Sciatic nerve (tissue), 2 donors: ENCODE results near the gene CCDC81. TPM values are rescaled to one million over a fixed set of nuclear protein-coding genes. Genes with fewer than 3 reads are reported as not detected.
A peak's percentile ranks its signal among the peaks of the same experiment; 100 is the strongest.
"Not testable (repeated sequence)": the region's sequence is repeated elsewhere in the genome, so short reads cannot be mapped to it uniquely, and the experiment has no call there.

Experiments
- ATAC-seq: fragments of 200-7000 bp; cut with Tn5 transposase; one replicate; pipeline ENCODE4 v1.9.1; 2020; ENCODE audit warnings: mild to moderate bottlenecking, moderate library complexity
- DNase-seq: peaks from one replicate; pipeline ENCODE4 v3.0.0-alpha.2; 2020; ENCODE audit warnings: low spot score
- intact Hi-C: fragments of 100-400 bp; cut with DNase I; formaldehyde crosslinking; loops from one replicate; pipeline ENCODE4 v1.14.2; 2022
- total RNA-seq: library from RNA; stranded (reverse); fragmentation: NEBNext Ultra II Directional; extraction: Animal tissue kit (Norgen Biotek cat#: 25700); gene quantifications from one replicate; pipeline ENCODE4 v1.2.1, GENCODE V29; 2021
- donor health status: DM: no; HTN: no; CAD: no.
- donor health status: DM: no; HTN: no; CAD: no.

The CCDC81 gene
- total RNA-seq, 1 donor from 2014 or later, result 1.7 TPM

DNA sequence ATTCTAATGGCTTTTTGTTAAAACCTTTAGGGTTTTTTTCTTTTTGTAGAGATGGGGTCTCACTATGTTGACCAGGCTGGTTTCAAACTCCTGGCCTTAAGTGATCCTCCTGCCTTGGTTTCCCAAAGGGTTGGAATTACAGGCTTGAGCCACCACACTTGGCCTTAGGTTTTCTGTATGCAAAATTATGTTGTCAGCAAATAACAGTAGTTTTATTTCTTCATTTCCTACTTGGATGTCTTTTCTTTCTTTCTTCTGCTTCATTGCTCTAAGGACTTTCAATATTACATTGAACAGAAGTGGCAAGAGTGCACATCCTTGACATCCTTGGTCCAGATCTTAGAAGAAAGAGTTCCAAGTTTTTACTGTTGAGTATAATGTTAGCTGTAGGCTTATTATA, 52.8 kb downstream of the CCDC81 start:
- intact Hi-C loops, result no loop called here
- DNase-seq (no peak), ATAC-seq (no peak)

- DNase-seq, result no peak
- ATAC-seq, result no peak
- intact Hi-C loops, result no loop called here
Observed at GRCh38 chr11:86431258-86431657, 56.6 kb downstream of the CCDC81 start.

DNA sequence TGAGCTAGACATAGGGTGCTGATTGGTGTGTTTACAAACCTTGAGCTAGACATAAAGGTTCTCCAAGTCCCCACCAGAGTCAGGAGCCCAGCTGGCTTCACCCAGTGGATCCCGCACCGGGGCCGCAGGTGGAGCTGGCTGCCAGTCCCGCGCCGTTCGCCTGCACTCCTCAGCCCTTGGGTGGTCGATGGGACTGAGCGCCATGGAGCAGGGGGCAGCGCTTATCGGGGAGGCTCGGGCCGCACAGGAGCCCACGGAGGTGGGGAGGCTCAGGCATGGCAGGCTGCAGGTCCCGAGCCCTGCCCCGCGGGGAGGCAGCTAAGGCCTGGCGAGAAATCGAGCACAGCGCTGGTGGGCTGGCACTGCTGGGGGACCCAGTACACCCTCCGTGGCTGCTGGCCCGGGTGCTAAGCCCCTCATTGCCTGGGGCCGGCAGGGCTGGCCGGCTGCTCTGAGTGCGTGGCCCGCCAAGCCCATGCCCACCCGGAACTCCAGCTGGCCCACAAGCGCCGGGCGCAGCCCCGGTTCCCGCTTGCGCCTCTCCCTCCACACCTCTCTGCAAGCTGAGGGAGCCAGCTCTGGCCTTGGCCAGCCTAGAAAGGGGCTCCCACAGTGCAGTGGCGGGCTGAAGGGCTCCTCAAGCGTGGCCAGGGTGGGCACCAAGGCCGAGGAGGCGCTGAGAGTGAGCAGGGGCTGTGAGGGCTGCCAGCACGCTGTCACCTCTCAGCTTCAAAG, 58.8 kb downstream of the CCDC81 start:
- ATAC-seq, DNase-seq, intact Hi-C loops: not testable (repeated sequence)

DNA sequence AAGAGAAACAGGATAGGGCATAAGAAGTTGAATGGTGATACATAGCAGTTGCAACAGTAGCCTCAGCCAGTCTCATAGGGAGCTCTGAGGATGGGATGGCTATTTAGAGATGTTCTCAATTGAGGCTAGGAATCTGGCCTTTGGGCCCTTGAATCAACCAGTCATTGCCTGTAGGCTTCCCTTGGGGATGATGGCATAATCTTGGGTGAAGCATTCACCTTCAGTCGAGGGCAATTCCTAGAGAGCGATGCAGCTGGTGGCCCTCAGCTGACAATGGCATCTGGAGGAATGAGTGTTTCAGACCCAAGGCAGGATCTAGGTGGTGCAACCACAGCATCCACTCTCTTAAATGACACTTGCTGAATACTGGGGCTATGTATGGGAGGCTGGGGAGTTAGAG, 61.0 kb downstream of the CCDC81 start:
- no peak for ATAC-seq
- DNase-seq, result no peak
- intact Hi-C loops, result no loop called here

DNA sequence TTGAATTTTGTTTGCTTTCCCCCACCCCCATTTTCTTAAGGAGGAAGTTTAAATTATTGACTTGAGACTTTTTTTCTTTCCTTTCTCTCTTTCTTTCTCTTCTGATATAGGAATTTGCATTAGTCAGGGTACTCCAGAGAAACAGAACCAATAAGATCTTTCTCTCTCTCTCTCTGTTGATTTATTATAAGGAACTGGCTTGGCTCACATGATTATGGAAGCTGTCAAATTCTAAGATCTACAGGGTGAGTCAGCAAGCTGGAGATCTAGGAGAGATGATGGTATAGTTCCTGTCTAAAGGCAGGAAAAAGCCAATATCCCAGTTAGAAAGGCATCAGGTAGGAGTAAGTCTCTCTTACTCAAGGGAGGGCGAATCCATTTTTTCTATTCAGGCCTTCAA, 64.0 kb downstream of the CCDC81 start:
- intact Hi-C loops, result no loop called here
- DNase-seq (no peak), ATAC-seq (no peak)

GRCh38 chr11:86440305-86440716, 65.6 kb downstream of the CCDC81 start:
- intact Hi-C loops, result no loop called here
- ATAC-seq, result peak; percentile 97
- no peak for DNase-seq

DNA sequence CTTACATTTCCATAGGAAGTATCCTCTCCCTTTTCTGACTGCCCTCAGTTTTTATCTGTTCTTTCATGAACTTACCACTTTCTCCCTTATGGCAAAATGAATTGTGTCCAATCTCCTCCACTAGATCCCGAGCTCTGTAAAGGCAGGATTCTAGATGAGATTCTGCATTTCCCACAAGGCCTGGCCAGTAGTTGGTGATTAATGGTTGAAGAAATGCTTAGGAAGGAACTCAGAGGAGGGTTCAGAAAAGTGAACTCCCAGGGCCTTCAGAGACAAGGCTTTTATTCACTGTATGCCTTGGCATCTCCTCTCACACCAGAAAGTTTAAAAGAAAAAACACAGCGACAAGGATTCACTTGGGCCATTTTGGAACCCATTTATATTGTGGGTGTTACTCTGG, 66.2 kb downstream of the CCDC81 start:
- intact Hi-C loops, result no loop called here

DNA sequence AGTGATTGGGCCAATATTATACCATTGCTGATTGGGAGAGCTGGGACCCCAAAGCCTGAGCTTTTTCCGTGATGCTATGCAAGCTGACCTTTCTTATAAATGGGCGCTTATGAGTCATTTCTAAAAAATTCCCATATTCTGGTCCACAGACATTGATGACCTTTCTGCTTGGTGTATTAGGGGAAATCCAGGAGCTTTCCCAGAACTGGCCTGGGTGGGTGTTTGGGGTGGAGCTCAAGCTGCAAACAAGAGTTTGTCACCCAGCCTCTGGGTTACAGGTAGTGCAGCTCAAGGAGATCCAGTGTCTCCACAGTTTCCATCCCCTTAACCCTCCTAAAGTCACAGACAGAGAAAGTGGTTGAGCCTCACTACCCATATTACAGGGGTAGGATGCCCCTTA, 67.7 kb downstream of the CCDC81 start:
- intact Hi-C loops, result no loop called here
- DNase-seq (no peak), ATAC-seq (no peak)

More for the DNA sequence above, 66.2 kb downstream of the CCDC81 start:
- no peak for DNase-seq
- ATAC-seq, result peak; percentile 11

GRCh38 chr11:86442827-86443226, 68.1 kb downstream of the CCDC81 start:
- ATAC-seq, result peak; percentile 35
- intact Hi-C loops, result no loop called here
- no peak for DNase-seq

- intact Hi-C loops, result no loop called here
- DNase-seq (no peak), ATAC-seq (no peak)
Observed at GRCh38 chr11:86443415-86443814, 68.7 kb downstream of the CCDC81 start.

DNA sequence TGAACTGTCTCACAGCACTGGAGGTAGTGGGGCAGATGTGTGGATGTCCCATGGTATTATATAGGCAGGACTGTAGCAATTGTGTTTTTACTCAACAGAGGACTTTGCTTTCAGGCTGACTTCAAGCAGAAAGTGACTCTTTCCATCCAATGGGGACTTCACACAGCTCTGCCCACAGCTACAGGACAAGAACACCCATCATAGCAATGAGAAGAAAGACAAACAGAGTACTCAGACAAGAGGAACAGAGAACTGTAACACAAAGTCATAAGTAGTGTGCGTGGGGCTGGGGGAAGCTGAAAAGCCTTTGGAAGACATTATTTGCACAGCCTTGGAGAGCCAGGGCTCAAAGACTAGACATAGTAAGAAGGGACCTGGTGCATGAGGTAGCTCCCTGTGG, 70.3 kb downstream of the CCDC81 start:
- ATAC-seq (no peak), DNase-seq (no peak)
- intact Hi-C loops, result no loop called here

DNA sequence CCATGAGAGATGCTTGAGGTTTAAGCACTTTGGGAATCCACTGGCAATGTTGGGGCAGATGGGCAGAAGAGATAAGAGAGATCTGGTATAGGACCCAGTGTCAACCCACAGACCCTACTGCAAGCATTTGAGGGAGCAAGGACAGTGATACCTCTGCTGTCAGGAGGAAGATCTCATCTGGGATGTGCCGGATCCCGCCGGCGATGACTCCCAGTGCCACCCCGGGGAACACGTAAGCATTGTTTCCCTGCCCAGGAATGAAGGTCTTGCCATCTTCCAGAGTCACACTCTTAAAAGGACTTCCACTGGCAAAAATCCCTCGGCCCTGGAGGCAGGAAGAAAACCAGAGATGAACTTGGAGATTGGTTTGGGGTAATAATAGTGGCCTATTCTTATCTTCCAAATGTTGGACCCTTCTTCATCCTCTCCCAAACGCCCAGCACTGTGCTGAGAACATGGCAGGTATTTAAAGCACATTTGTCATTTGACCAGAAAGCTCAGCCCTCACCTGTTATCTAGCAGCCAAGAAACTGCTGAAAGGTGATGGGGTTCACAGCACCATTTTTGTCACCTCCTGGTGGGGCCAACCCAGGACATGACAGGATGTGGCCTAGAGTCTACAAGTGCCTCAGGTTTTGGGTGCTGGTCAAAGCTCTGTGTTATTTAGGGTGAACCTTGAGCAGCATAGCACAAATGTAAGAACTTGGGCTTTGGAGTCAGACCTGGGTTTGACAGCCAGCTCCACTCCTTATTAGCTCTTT, 71.7 kb downstream of the CCDC81 start:
- no peak for ATAC-seq
- intact Hi-C loops, result no loop called here
- no peak for DNase-seq

GRCh38 chr11:86446924-86447285, 72.2 kb downstream of the CCDC81 start:
- no peak for ATAC-seq
- intact Hi-C loops, result no loop called here
- no peak for DNase-seq

GRCh38 chr11:86447763-86448480, 73.2 kb downstream of the CCDC81 start:
- ATAC-seq (no peak), DNase-seq (no peak)
- intact Hi-C loops, result no loop called here

GRCh38 chr11:86449993-86450629, 75.4 kb downstream of the CCDC81 start:
- peak; percentile 59 for ATAC-seq

GRCh38 chr11:86453290-86454030, 78.8 kb downstream of the CCDC81 start:
- no peak for ATAC-seq
- DNase-seq, result no peak
- intact Hi-C loops, result loop anchor here (10.0 kb wide), 1 partner anchor 161 kb away; no protein-coding TSS in a partner anchor

More at GRCh38 chr11:86449993-86450629, 75.4 kb downstream of the CCDC81 start:
- intact Hi-C loops, result loop anchor here (10.0 kb wide), 1 partner anchor 165 kb away; no protein-coding TSS in a partner anchor
- no peak for DNase-seq

DNA sequence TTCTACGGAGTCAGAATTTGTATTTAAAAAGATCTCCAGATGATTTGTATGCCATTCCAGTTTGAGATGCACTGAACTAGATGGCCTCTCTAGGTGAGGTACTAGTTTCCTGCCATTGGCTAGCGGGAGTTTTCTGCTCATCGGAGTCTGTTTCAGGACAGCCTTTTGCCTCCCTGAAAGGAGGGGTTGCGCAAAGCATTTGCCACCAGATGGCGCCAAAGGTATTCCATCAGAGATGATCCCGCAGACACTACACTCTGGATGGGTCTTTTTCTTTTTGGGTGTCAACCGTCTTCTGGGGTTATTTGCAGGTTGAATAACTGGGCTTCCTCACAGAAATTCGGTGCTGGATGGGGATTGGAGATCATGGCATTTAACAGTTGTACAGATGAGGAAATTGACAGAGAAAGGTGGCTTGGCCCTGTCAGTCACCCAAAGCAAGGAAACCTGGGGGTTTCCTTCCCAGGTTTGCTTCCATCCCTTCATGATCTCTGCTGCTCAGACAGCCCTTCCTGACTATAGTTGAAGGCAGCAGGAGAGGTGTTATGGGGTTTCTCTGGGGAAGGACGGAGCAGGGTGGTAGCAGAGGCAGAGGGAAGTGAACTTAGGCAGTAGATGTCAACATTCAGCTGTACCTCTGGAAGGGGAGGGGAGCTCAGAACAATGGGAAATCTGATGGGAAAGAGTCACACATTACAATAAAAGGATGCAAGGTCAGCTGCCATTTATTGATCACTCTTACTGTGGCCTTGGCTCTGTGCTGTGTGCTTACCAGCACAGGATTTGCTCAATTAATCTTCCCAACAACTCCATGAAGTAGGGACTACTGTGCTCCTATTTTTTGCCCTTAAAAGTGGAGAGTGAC, 81.6 kb downstream of the CCDC81 start:
- ATAC-seq (peak; percentile 81), DNase-seq (peak; percentile 95)
- intact Hi-C loops, result loop anchor here (5.0 to 10.0 kb wide), 2 partner anchors 158 to 361 kb away; no protein-coding TSS in a partner anchor
